DMS53 treated with DMSO at 0.1 percent for 48 hours (cell line): ENCODE measurements around the gene EIPR1.
"Not testable (repeated sequence)": the region's sequence is repeated elsewhere in the genome, so short reads cannot be mapped to it uniquely, and the experiment has no call there.

Experiments
- DNase-seq: peaks from one replicate; lab custom pipeline; 2025; ENCODE audit not compliant: unreplicated experiment; lab: John Stamatoyannopoulos, UW

Gene EIPR1

GRCh38 chr2:3361518-3362389 lies 15.9 kb downstream of the EIPR1 start:
- no peak for DNase-seq

- no peak for DNase-seq
These were observed 19.7 kb downstream of the EIPR1 start for GRCh38 chr2:3357926-3358325.

- DNase-seq, result not testable (repeated sequence)
These were observed 20.2 kb downstream of the EIPR1 start for GRCh38 chr2:3357446-3357845.

- DNase-seq, result no peak
These were observed 20.8 kb downstream of the EIPR1 start for GRCh38 chr2:3356799-3357198.

GRCh38 chr2:3355951-3356569 lies 21.6 kb downstream of the EIPR1 start:
- DNase-seq, result no peak

GRCh38 chr2:3354986-3355385 lies 22.6 kb downstream of the EIPR1 start:
- peak; percentile 21 for DNase-seq

GRCh38 chr2:3349211-3349693 lies 28.4 kb downstream of the EIPR1 start:
- DNase-seq, result no peak

GRCh38 chr2:3348767-3349166 lies 28.9 kb downstream of the EIPR1 start:
- DNase-seq, result no peak

- DNase-seq, result no peak
These were observed 32.0 kb downstream of the EIPR1 start for GRCh38 chr2:3345621-3346020.

GRCh38 chr2:3344897-3345296 lies 32.7 kb downstream of the EIPR1 start:
- no peak for DNase-seq

GRCh38 chr2:3343012-3343411 lies 34.6 kb downstream of the EIPR1 start:
- DNase-seq, result no peak

GRCh38 chr2:3342324-3342723 lies 35.3 kb downstream of the EIPR1 start:
- DNase-seq, result no peak

- no peak for DNase-seq
These were observed 36.3 kb downstream of the EIPR1 start for GRCh38 chr2:3341336-3341735.

GRCh38 chr2:3340144-3340543 lies 37.5 kb downstream of the EIPR1 start:
- DNase-seq, result no peak

- DNase-seq, result no peak
These were observed 39.3 kb downstream of the EIPR1 start for GRCh38 chr2:3338340-3338739.

- no peak for DNase-seq
These were observed 40.8 kb downstream of the EIPR1 start for GRCh38 chr2:3336844-3337243.

- no peak for DNase-seq
These were observed 42.9 kb downstream of the EIPR1 start for GRCh38 chr2:3334392-3335345.

GRCh38 chr2:3332133-3332532 lies 45.5 kb downstream of the EIPR1 start:
- no peak for DNase-seq

GRCh38 chr2:3329491-3329890 lies 48.1 kb downstream of the EIPR1 start:
- no peak for DNase-seq

- DNase-seq, result no peak
These were observed 50.7 kb downstream of the EIPR1 start for GRCh38 chr2:3326871-3327270.

- DNase-seq, result no peak
These were observed 51.5 kb downstream of the EIPR1 start for GRCh38 chr2:3326182-3326537.
